PC-3 (cell line): ENCODE data around the gene MED1. TPM values are rescaled to one million over a fixed set of nuclear protein-coding genes. Genes with fewer than 3 reads are reported as not detected.
A peak's percentile ranks its signal among the peaks of the same experiment; 100 is the strongest.

Experiments
- ATAC-seq: fragments of 200-7000 bp; cut with Tn5 transposase; 2 replicates; pipeline ENCODE4 v1.9.1; 2020; ENCODE audit warnings: mild to moderate bottlenecking, moderate library complexity
- BruUV-seq: library from RNA; stranded (reverse); fragments of 400-500 nt; replicated peaks from 2 replicates; lab custom pipeline; 2021; lab: Mats Ljungman, UMichigan
- CTCF ChIA-PET: fragments of 300-600 bp; sonication (Branson Sonifier 250); formaldehyde crosslinking; loops from one replicate; lab custom pipeline; 2022; ENCODE audit warnings: antibody characterized with exemption; lab: Charles Lee
- POLR2A ChIA-PET: fragments of 300-600 bp; sonication (Branson Sonifier 250); formaldehyde crosslinking; loops from one replicate; lab custom pipeline; 2022; ENCODE audit warnings: antibody characterized with exemption; ENCODE audit not compliant: unreplicated experiment; lab: Charles Lee
- DNase-seq: peaks from one replicate; pipeline ENCODE4 v3.0.0-alpha.2; 2015
- H2AFZ ChIP-seq: fragments of 300-600 bp; sonication (generic); 2 replicates; pipeline ENCODE4 v1.6.0; 2016; ENCODE audit warnings: antibody characterized with exemption, low read length
- H3F3A ChIP-seq: fragments of 300-600 bp; sonication (generic); one replicate; pipeline ENCODE4 v1.6.0; 2017; ENCODE audit warnings: antibody characterized with exemption, low read length, control low read depth, mild to moderate bottlenecking; ENCODE audit not compliant: unreplicated experiment
- H3K27ac ChIP-seq: fragments of 300-600 bp; sonication (generic); 2 replicates; pipeline ENCODE4 v1.5.1; 2016; ENCODE audit warnings: mild to moderate bottlenecking, low read length
- H3K27me3 ChIP-seq: fragments of 300-600 bp; sonication (generic); 2 replicates; pipeline ENCODE4 v1.6.1; 2016; ENCODE audit warnings: low read length, mixed read lengths
- H3K36me3 ChIP-seq: fragments of 300-600 bp; sonication (generic); 2 replicates; pipeline ENCODE4 v1.6.1; 2016; ENCODE audit warnings: low read depth, mixed run types, low read length, mixed read lengths
- H3K4me1 ChIP-seq: fragments of 300-600 bp; sonication (generic); 2 replicates; pipeline ENCODE4 v1.5.1; 2016; ENCODE audit warnings: low read length; ENCODE audit not compliant: insufficient read depth
- H3K4me2 ChIP-seq: fragments of 300-600 bp; sonication (generic); 2 replicates; pipeline ENCODE4 v1.6.0; 2016; ENCODE audit warnings: low read length
- H3K4me3 ChIP-seq: fragments of 300-600 bp; sonication (generic); 2 replicates; pipeline ENCODE4 v1.5.1; 2016; ENCODE audit warnings: mild to moderate bottlenecking, low read length, mixed read lengths
- H3K79me2 ChIP-seq: fragments of 300-600 bp; sonication (generic); 2 replicates; pipeline ENCODE4 v1.6.1; 2017; ENCODE audit warnings: low read length, mixed read lengths
- H3K9ac ChIP-seq: fragments of 300-600 bp; sonication (generic); 2 replicates; pipeline ENCODE4 v1.6.0; 2016; ENCODE audit warnings: mild to moderate bottlenecking, low read length
- H3K9me2 ChIP-seq: fragments of 300-600 bp; sonication (generic); replicated peaks from 2 replicates; pipeline ENCODE4 v1.6.1; 2016; ENCODE audit warnings: mixed run types, low read length, mixed read lengths
- H3K9me3 ChIP-seq: fragments of 300-600 bp; sonication (generic); 2 replicates; pipeline ENCODE4 v1.6.1; 2016; ENCODE audit warnings: low read length, mixed read lengths
- H4K20me1 ChIP-seq: fragments of 300-600 bp; sonication (generic); 2 replicates; pipeline ENCODE4 v1.6.1; 2016; ENCODE audit warnings: low read length, mixed read lengths
- CTCF ChIP-seq: fragments of 300-600 bp; sonication (generic); conservative IDR thresholded peaks from 2 replicates; pipeline ENCODE4 v1.5.1; 2017; ENCODE audit warnings: antibody characterized with exemption, low read depth, mild to moderate bottlenecking, low read length
- EZH2 ChIP-seq: fragments of 300-600 bp; sonication (generic); IDR thresholded peaks from one replicate; pipeline ENCODE4 v1.6.1; 2017; ENCODE audit warnings: antibody characterized with exemption, mild to moderate bottlenecking, low read length; ENCODE audit not compliant: unreplicated experiment
- EZH2phosphoT487 ChIP-seq: fragments of 300-600 bp; sonication (generic); IDR thresholded peaks from 2 replicates; pipeline ENCODE4 v1.6.1; 2018; ENCODE audit warnings: mild to moderate bottlenecking, antibody characterized with exemption, low read length, borderline replicate concordance
- intact Hi-C: fragments of 100-400 bp; cut with micrococcal nuclease; formaldehyde crosslinking; loops from 2 replicates; pipeline ENCODE4 v1.9.0; 2023
- total RNA-seq: library from RNA; depleted of rRNA; stranded (reverse); fragments of >200 nt; gene quantifications from 2 replicates; pipeline ENCODE4 v1.2.3, GENCODE V29; 2014

The MED1 gene
- total RNA-seq, 1 experiment from 2014 or later: 19.1 TPM

DNA sequence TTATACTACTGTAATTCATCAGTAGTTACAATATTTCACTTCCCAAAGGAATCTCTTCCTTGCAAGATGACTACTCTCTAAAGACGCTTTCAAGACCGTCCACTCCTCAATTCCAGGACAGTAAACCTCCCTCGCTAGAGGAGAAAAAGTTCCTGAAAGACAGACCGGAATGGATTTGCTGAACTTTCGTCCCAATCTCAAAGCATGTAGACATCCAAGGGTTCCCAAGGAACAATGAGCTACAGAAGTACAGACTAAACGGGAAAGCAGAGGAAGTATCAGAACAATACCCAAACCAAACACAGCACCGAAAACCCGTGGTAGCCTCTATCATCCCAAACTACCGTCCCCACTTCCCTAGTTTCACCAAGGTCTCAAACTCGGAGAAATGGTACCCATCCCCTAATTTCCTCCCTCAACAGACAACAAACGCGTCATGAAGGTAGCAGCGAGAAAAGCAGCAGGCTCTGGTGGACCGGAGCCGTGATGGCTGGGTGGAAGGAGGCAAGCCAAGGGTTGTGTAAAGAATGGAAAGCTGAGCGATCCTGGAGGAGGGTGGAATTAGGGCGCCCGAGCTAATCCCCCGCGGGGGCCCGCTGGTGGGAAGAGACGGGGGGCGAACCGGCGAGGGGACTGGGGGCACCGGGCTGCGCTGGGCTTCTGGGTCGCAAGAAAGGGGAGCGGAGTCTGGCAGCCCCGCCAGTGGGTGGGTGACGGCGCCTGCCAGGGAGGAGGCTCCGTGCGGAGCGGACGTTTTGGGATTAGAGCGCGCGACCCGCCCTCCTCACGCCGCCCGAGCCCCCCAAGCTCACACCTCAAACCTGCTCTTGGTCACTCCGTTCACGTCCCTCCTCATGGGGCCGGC, 50.3 kb downstream of the MED1 start:
- Histone ChIP-seq H2AFZ (peak overlapping the region; percentile 96), H3K4me2 (peak overlapping the region; percentile 94), H3K27ac (no peak overlapping the region), H3K36me3 (0 out of 2 replicates have a peak, but pooled peaks cover 4% of the 10 kb centered on the region), H3K27me3 (no peaks in the 10 kb centered on the region), H3K9me2 (no peaks in the 10 kb centered on the region), H3K9me3 (no peaks in the 10 kb centered on the region), H3F3A (no peaks in the 10 kb centered on the region), H3K4me3 (peak overlapping the region; percentile 96), H4K20me1 (peaks cover 8% of the 10 kb centered on the region; the same call in 1 of the 2 replicates), H3K9ac (peak overlapping the region; percentile 60), H3K79me2 (peaks cover 8% of the 10 kb centered on the region; the same call in 1 of the 2 replicates), H3K4me1 (peaks cover 26% of the 10 kb centered on the region)
- CTCF ChIA-PET: interaction anchor here (1.1 kb wide), 1 partner anchor 48 kb away, joined by 5 read pairs; no protein-coding TSS in a partner anchor
- no peak for DNase-seq
- ATAC-seq: no peak
- BruUV-seq: no TSS peak
- TF ChIP-seq EZH2 (no peak), EZH2phosphoT487 (no peak), CTCF (no peak)
- intact Hi-C loops: loop anchor here (5.0 kb wide), 2 partner anchors 62 to 118 kb away; partner anchors contain the start of gene CDK12
- POLR2A ChIA-PET: no interaction called here

- Histone ChIP-seq H3K4me2 (peak overlapping the region; percentile 94), H3K79me2 (peaks cover 8% of the 10 kb centered on the region; the same call in 1 of the 2 replicates), H3K27me3 (no peaks in the 10 kb centered on the region), H3F3A (no peaks in the 10 kb centered on the region), H3K36me3 (no peaks in the 10 kb centered on the region), H3K9me3 (no peaks in the 10 kb centered on the region), H3K4me1 (peaks cover 16% of the 10 kb centered on the region), H2AFZ (peak overlapping the region; percentile 96; the same call in 1 of the 2 replicates), H4K20me1 (peaks cover under 1% of the 10 kb centered on the region; the same call in 1 of the 2 replicates), H3K27ac (no peak overlapping the region), H3K9me2 (no peaks in the 10 kb centered on the region), H3K4me3 (peak overlapping the region; percentile 96), H3K9ac (no peak overlapping the region)
- ATAC-seq (no peak), DNase-seq (no peak)
- CTCF ChIA-PET: interaction anchor here (1.1 kb wide), 1 partner anchor 47 kb away, joined by 5 read pairs; no protein-coding TSS in a partner anchor
- intact Hi-C loops: loop anchor here (5.0 kb wide), 2 partner anchors 63 to 117 kb away; partner anchors contain the start of gene CDK12
- POLR2A ChIA-PET: no interaction called here
- TF ChIP-seq EZH2phosphoT487: no peak
- TF ChIP-seq CTCF: no peak
- TF ChIP-seq EZH2: no peak
- no TSS peak for BruUV-seq
Measured at GRCh38 chr17:39399791-39400190, 51.3 kb downstream of the MED1 start.

DNA sequence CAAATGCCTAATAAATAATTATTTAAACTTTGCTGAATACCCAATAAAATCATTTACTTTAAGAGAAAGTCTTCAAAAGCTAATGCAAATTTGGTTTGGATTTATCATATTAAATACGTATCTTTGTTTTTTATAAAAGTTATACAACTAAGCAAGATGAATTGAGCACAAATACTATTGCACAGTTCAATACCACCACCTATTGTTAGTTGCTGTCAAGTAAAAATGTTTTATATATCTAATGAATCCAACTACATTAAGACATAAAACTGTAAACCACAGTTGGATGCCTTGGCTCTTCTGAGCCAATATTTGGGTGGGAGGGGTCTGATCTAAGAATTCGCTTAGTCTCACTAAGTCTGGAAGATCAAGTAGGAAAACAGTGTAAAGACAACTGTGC, 57.3 kb downstream of the MED1 start:
- no peak for TF ChIP-seq CTCF
- no peak for TF ChIP-seq EZH2
- TF ChIP-seq EZH2phosphoT487: no peak
- H3F3A ChIP-seq: no peaks in the 10 kb centered on the region
- intact Hi-C loops: loop anchor here (2.0 kb wide), 1 partner anchor 123 kb away; no protein-coding TSS in a partner anchor
- no peaks in the 10 kb centered on the region for H3K27me3 ChIP-seq
- DNase-seq (no peak), ATAC-seq (no peak)
- H3K9me3 ChIP-seq: no peaks in the 10 kb centered on the region
- no peaks in the 10 kb centered on the region for H3K4me1 ChIP-seq
- no peak overlapping the region for H3K9ac ChIP-seq
- H3K27ac ChIP-seq: no peak overlapping the region
- ChIA-PET POLR2A (no interaction called here), CTCF (no interaction called here)
- H3K4me2 ChIP-seq: no peak overlapping the region
- H3K79me2 ChIP-seq: no peaks in the 10 kb centered on the region
- H2AFZ ChIP-seq: no peak overlapping the region
- H3K36me3 ChIP-seq: no peaks in the 10 kb centered on the region
- H3K4me3 ChIP-seq: no peak overlapping the region
- H4K20me1 ChIP-seq: no peaks in the 10 kb centered on the region
- no peaks in the 10 kb centered on the region for H3K9me2 ChIP-seq
- no TSS peak for BruUV-seq
